ENCODE measurements around the gene RNF40. TPM values are rescaled to one million over a fixed set of nuclear protein-coding genes. Genes with fewer than 3 reads are reported as not detected.
A peak's percentile ranks its signal among the peaks of the same experiment; 100 is the strongest.

RNF40 gene
- total RNA-seq, 1 experiment from 2014 or later, result 94.0 TPM

- H3K4me1 ChIP-seq, result peaks cover 11% of the 10 kb centered on the region
- Mint-ChIP-seq H3K9me3 (ENCODE audit: unreplicated experiment) (no peaks in the 10 kb centered on the region), H3K27me3 (ENCODE audit: insufficient read depth, unreplicated experiment) (no peaks in the 10 kb centered on the region), H3K27ac (ENCODE audit: unreplicated experiment) (peak overlapping the region; percentile 64), H3K4me3 (ENCODE audit: unreplicated experiment) (peak overlapping the region; percentile 68), H3K36me3 (ENCODE audit: insufficient read depth, unreplicated experiment) (peaks cover 64% of the 10 kb centered on the region), H3K4me1 (ENCODE audit: low read depth, unreplicated experiment) (peaks cover 21% of the 10 kb centered on the region)
- TF ChIP-seq CTCF (IDR thresholded peaks at IDR 0.05; ENCODE audit: insufficient read depth in 1 of 2, low read depth in 1 of 2, low read length in 1 of 2, severe bottlenecking in 1 of 2, unreplicated experiment in 1 of 2), result no peak
- H3K36me3 ChIP-seq (ENCODE audit: control insufficient read depth, insufficient read depth, low read length), result no peaks in the 10 kb centered on the region; the same call in 1 of the 2 replicates
- ChIA-PET POLR2A (interaction anchor here (1.0 to 2.5 kb wide), 4 partner anchors 11 to 92 kb away, joined by 3 to 10 read pairs (median 4); no protein-coding TSS in a partner anchor), CTCF (interaction anchor here (0.8 to 1.1 kb wide), 2 partner anchors 30 to 67 kb away, joined by 5 to 6 read pairs; no protein-coding TSS in a partner anchor)
- peak overlapping the region; percentile 49 for H3K4me3 ChIP-seq (ENCODE audit: low read depth, low read length)
- DNase-seq, result no peak
- H3K9me3 ChIP-seq, result no peaks in the 10 kb centered on the region
- BruUV-seq (replicated peaks), result no TSS peak
- H3K27me3 ChIP-seq (replicated peaks; ENCODE audit: control insufficient read depth, insufficient read depth, low read length), result no peaks in the 10 kb centered on the region
- intact Hi-C loops (cut with micrococcal nuclease; ENCODE audit: unreplicated experiment), result loop anchor here (10.0 kb wide), 1 partner anchor 93 kb away; the partner anchor contains the start of genes FBRS and PRR14
These were observed 14.8 kb upstream of the RNF40 start for GRCh38 chr16:30747331-30747730.

GRCh38 chr16:30747799-30748633, 14.1 kb upstream of the RNF40 start, which contains the start of gene PHKG2:
Gene PHKG2 (plus strand): TSS chr16:30748425. CDS start chr16:30748821, 396 bp downstream.
- CTCF ChIA-PET, result interaction anchor here (0.7 to 1.1 kb wide), 3 partner anchors 31 to 275 kb away, joined by 3 to 6 read pairs (median 5); no protein-coding TSS in a partner anchor
- intact Hi-C loops (cut with micrococcal nuclease; ENCODE audit: unreplicated experiment), result loop anchor here (1.0 to 10.0 kb wide), 4 partner anchors 15 to 173 kb away; partner anchors contain the start of genes CFAP119, FBRS, PRR14 and RNF40

More at GRCh38 chr16:30747799-30748633, 14.1 kb upstream of the RNF40 start, which contains the start of gene PHKG2:
- Mint-ChIP-seq H3K36me3 (ENCODE audit: insufficient read depth, unreplicated experiment) (peaks cover 61% of the 10 kb centered on the region), H3K4me3 (ENCODE audit: unreplicated experiment) (peak within 1 kb of the TSS; percentile 68), H3K27me3 (ENCODE audit: insufficient read depth, unreplicated experiment) (no peaks in the 10 kb centered on the region), H3K4me1 (ENCODE audit: low read depth, unreplicated experiment) (peaks cover 20% of the 10 kb centered on the region), H3K9me3 (ENCODE audit: unreplicated experiment) (no peaks in the 10 kb centered on the region), H3K27ac (ENCODE audit: unreplicated experiment) (peak within 1 kb of the TSS; percentile 64)
- Histone ChIP-seq H3K4me1 (peaks cover 11% of the 10 kb centered on the region), H3K9me3 (no peaks in the 10 kb centered on the region), H3K27me3 (replicated peaks; ENCODE audit: control insufficient read depth, insufficient read depth, low read length) (no peaks in the 10 kb centered on the region), H3K36me3 (ENCODE audit: control insufficient read depth, insufficient read depth, low read length) (no peaks in the 10 kb centered on the region; the same call in 1 of the 2 replicates), H3K4me3 (ENCODE audit: low read depth, low read length) (peak within 1 kb of the TSS; percentile 96)
- peak; percentile 98 for DNase-seq
- POLR2A ChIA-PET, result interaction anchor here (0.6 to 2.5 kb wide), 11 partner anchors 8 to 318 kb away, joined by 3 to 10 read pairs (median 4); partner anchors contain the start of gene DCTPP1
- BruUV-seq (replicated peaks), result no TSS peak
- TF ChIP-seq CTCF (IDR thresholded peaks at IDR 0.05; ENCODE audit: insufficient read depth in 1 of 2, low read depth in 1 of 2, low read length in 1 of 2, severe bottlenecking in 1 of 2, unreplicated experiment in 1 of 2), result no peak
